Measurements from ENCODE around the gene SAMD9L. TPM values are rescaled to one million over a fixed set of nuclear protein-coding genes. Genes with fewer than 3 reads are reported as not detected.

The SAMD9L gene
- polyA plus RNA-seq, 3 donors: 12.5 to 31.8 (median 18.6) TPM

GRCh38 chr7:93164766-93165165, 16.6 kb upstream of the SAMD9L start:
- Mint-ChIP-seq H3K27ac (no peak overlapping the region), H3K4me1 (peaks cover 2% of the 10 kb centered on the region), H3K27me3 (ENCODE audit: low read depth in 3 of 3) (peaks cover 2 to 3% (median 2%) of the 10 kb centered on the region in 3 donors), H3K36me3 (no peaks in the 10 kb centered on the region), H3K9me3 (peaks cover 16 to 41% (median 25%) of the 10 kb centered on the region in 7 donors), H3K4me3 (no peak overlapping the region)
- Histone ChIP-seq H4K20me1 (ENCODE audit: insufficient read depth, low read length) (no peaks in the 10 kb centered on the region), H3K4me1 (ENCODE audit: control insufficient read depth in 1 of 2, insufficient read depth in 2 of 2, low read length in 2 of 2) (no peaks in the 10 kb centered on the region), H3K4me2 (replicated peaks; ENCODE audit: extremely low read depth, low read length, poor library complexity, severe bottlenecking) (no peak overlapping the region), H3K9ac (ENCODE audit: insufficient read depth, low read length, poor library complexity, severe bottlenecking) (no peak overlapping the region), H3K27me3 (ENCODE audit: control insufficient read depth in 2 of 2, insufficient read depth in 2 of 2, low read length in 2 of 2) (no peaks in the 10 kb centered on the region), H3K36me3 (replicated peaks in 1 of 2; ENCODE audit: control insufficient read depth in 1 of 2, insufficient read depth in 2 of 2, low read length in 2 of 2) (no peaks in the 10 kb centered on the region), H3K27ac (ENCODE audit: low read depth in 1 of 2, low read length in 2 of 2) (no peak overlapping the region), H3K79me2 (ENCODE audit: insufficient read depth, low read length) (no peaks in the 10 kb centered on the region), H3K9me3 (replicated peaks in 1 of 2; ENCODE audit: control insufficient read depth in 1 of 2, insufficient read depth in 1 of 2, low read length in 2 of 2) (peaks cover 12 to 17% of the 10 kb centered on the region in 2 donors), H3K4me3 (replicated peaks in 1 of 3; ENCODE audit: low read depth in 2 of 3, low read length in 3 of 3) (no peak overlapping the region), H2AFZ (ENCODE audit: insufficient read depth, low read depth, low read length, poor library complexity, severe bottlenecking) (no peak overlapping the region)
- no peak for TF ChIP-seq CTCF (IDR thresholded peaks at IDR 0.05)
- DNase-seq: no peak
- WGBS (ENCODE audit: insufficient coverage): no CpG with 5 or more reads among the region's 2 CpGs
- intact Hi-C loops (cut with micrococcal nuclease): no loop called here

GRCh38 chr7:93161181-93161762, 13.1 kb upstream of the SAMD9L start:
- Histone ChIP-seq H3K79me2 (ENCODE audit: insufficient read depth, low read length) (no peaks in the 10 kb centered on the region), H3K4me1 (ENCODE audit: control insufficient read depth in 1 of 2, insufficient read depth in 2 of 2, low read length in 2 of 2) (no peaks in the 10 kb centered on the region), H3K36me3 (replicated peaks in 1 of 2; ENCODE audit: control insufficient read depth in 1 of 2, insufficient read depth in 2 of 2, low read length in 2 of 2) (no peaks in the 10 kb centered on the region), H4K20me1 (ENCODE audit: insufficient read depth, low read length) (no peaks in the 10 kb centered on the region), H2AFZ (ENCODE audit: insufficient read depth, low read depth, low read length, poor library complexity, severe bottlenecking) (no peak overlapping the region), H3K4me2 (replicated peaks; ENCODE audit: extremely low read depth, low read length, poor library complexity, severe bottlenecking) (no peak overlapping the region), H3K27me3 (ENCODE audit: control insufficient read depth in 2 of 2, insufficient read depth in 2 of 2, low read length in 2 of 2) (no peaks in the 10 kb centered on the region), H3K4me3 (replicated peaks in 1 of 3; ENCODE audit: low read depth in 2 of 3, low read length in 3 of 3) (no peak overlapping the region), H3K27ac (ENCODE audit: low read depth in 1 of 2, low read length in 2 of 2) (no peak overlapping the region), H3K9me3 (replicated peaks in 1 of 2; ENCODE audit: control insufficient read depth in 1 of 2, insufficient read depth in 1 of 2, low read length in 2 of 2) (peaks cover 9 to 13% of the 10 kb centered on the region in 2 donors), H3K9ac (ENCODE audit: insufficient read depth, low read length, poor library complexity, severe bottlenecking) (no peak overlapping the region)
- Mint-ChIP-seq H3K27me3 (ENCODE audit: low read depth in 3 of 3) (no peaks in the 10 kb centered on the region), H3K36me3 (no peaks in the 10 kb centered on the region), H3K9me3 (peaks cover 5 to 24% (median 14%) of the 10 kb centered on the region in 7 donors), H3K27ac (no peak overlapping the region), H3K4me1 (peaks cover 2% of the 10 kb centered on the region), H3K4me3 (no peak overlapping the region)
- intact Hi-C loops (cut with micrococcal nuclease): no loop called here
- WGBS (ENCODE audit: insufficient coverage): no CpG with 5 or more reads among the region's 3 CpGs
- TF ChIP-seq CTCF (IDR thresholded peaks at IDR 0.05): no peak
- no peak for DNase-seq
